B cell (primary cell): ENCODE results near the gene ZBTB43. TPM values are rescaled to one million over a fixed set of nuclear protein-coding genes. Genes with fewer than 3 reads are reported as not detected.
A peak's percentile ranks its signal among the peaks of the same experiment; 100 is the strongest.

Experiments used
- ATAC-seq: fragments of 200-7000 bp; cut with Tn5 transposase; one replicate; pipeline ENCODE4 v1.10.0; 2021; ENCODE audit warnings: low read depth, mild to moderate bottlenecking, moderate number of reproducible peaks, moderate library complexity
- CTCF ChIA-PET: fragments of 350-600 bp; sonication (Branson Sonifier 250); formaldehyde crosslinking; loops from one replicate; lab custom pipeline; 2021; ENCODE audit warnings: antibody characterized with exemption, inconsistent platforms; lab: Charles Lee
- POLR2A ChIA-PET: fragments of 350-600 bp; sonication (Branson Sonifier 250); formaldehyde crosslinking; loops from one replicate; lab custom pipeline; 2021; ENCODE audit warnings: antibody characterized with exemption; lab: Charles Lee
- DNase-seq: peaks from one replicate; pipeline ENCODE4 v3.0.0; 2013
- H2AFZ ChIP-seq: 2 replicates; pipeline ENCODE4 v1.6.1; 2012; ENCODE audit warnings: mild to moderate bottlenecking, low read depth, low read length; ENCODE audit not compliant: insufficient read depth, poor library complexity, severe bottlenecking
- H3K27ac ChIP-seq, 2 donors: 1 replicate in 1 of 2; 2 replicates in 1 of 2; pipeline ENCODE4 v1.5.1; 2012 to 2013; ENCODE audit warnings: low read length in 2 of 2, mild to moderate bottlenecking in 2 of 2, moderate library complexity in 1 of 2
- H3K27me3 ChIP-seq, 4 experiments: fragments of 200-600 bp in 1 of 4; sonication (generic) in 1 of 4; replicated peaks in 1 of 4; 1 replicate in 2 of 4; 2 replicates in 2 of 4; pipeline versions ENCODE4 v1.6.1 to v1.7.0; 2013 to 2016; ENCODE audit warnings: low read length in 3 of 4, mild to moderate bottlenecking in 2 of 4, mixed read lengths in 1 of 4, moderate library complexity in 1 of 4; ENCODE audit not compliant: insufficient read depth in 4 of 4, control insufficient read depth in 3 of 4; ENCODE audit errors: control extremely low read depth in 1 of 4
- H3K36me3 ChIP-seq, 2 experiments: replicated peaks in 1 of 2; 1 replicate in 1 of 2; 2 replicates in 1 of 2; pipeline versions ENCODE4 v1.6.1 to v1.7.1; 2013; ENCODE audit warnings: low read length in 1 of 2; ENCODE audit not compliant: insufficient read depth in 2 of 2, control insufficient read depth in 1 of 2; ENCODE audit errors: control extremely low read depth in 1 of 2, extremely low read depth in 1 of 2
- H3K4me1 ChIP-seq, 2 donors: fragments of 200-600 bp in 1 of 2; sonication (generic) in 1 of 2; 1 replicate in 1 of 2; 2 replicates in 1 of 2; pipeline versions ENCODE4 v1.5.1 to v1.6.1; 2013 to 2017; ENCODE audit warnings: low read length in 2 of 2; ENCODE audit not compliant: control insufficient read depth in 2 of 2, insufficient read depth in 2 of 2
- H3K4me2 ChIP-seq: replicated peaks from 2 replicates; pipeline ENCODE3; 2012; ENCODE audit warnings: mild to moderate bottlenecking, low read depth, low read length; ENCODE audit not compliant: poor library complexity, severe bottlenecking
- H3K4me3 ChIP-seq, 5 experiments: fragments of 200-600 bp in 1 of 5; sonication (generic) in 1 of 5; 1 replicate in 3 of 5; 2 replicates in 2 of 5; pipeline versions ENCODE4 v1.5.1 to v1.7.0; 2011 to 2016; ENCODE audit warnings: low read length in 4 of 5, mild to moderate bottlenecking in 4 of 5, low read depth in 2 of 5, control low read depth in 1 of 5, moderate library complexity in 1 of 5; ENCODE audit not compliant: insufficient read depth in 1 of 5; ENCODE audit errors: control extremely low read depth in 1 of 5, extremely low read depth in 1 of 5
- H3K79me2 ChIP-seq: fragments of 200-600 bp; sonication (generic); one replicate; pipeline ENCODE4 v1.6.0; 2016; ENCODE audit warnings: low read length; ENCODE audit not compliant: control insufficient read depth, insufficient read depth
- H3K9ac ChIP-seq: fragments of 200-600 bp; sonication (generic); 2 replicates; pipeline ENCODE4 v1.6.1; 2017; ENCODE audit warnings: mild to moderate bottlenecking, low read length, moderate library complexity
- H3K9me3 ChIP-seq, 3 donors: one replicate each; pipeline versions ENCODE4 v1.6.1 to v1.7.1; 2013; ENCODE audit warnings: low read length in 2 of 3; ENCODE audit not compliant: control insufficient read depth in 2 of 3, insufficient read depth in 1 of 3; ENCODE audit errors: control extremely low read depth in 1 of 3
- H4K20me1 ChIP-seq: 2 replicates; pipeline ENCODE4 v1.6.0; 2012; ENCODE audit warnings: mild to moderate bottlenecking, low read length; ENCODE audit not compliant: insufficient read depth, control insufficient read depth, poor library complexity, severe bottlenecking
- H3K27ac Mint-ChIP-seq: one replicate; pipeline ENCODE4 v1.8.0; 2021; ENCODE audit warnings: mixed read lengths
- H3K27me3 Mint-ChIP-seq: one replicate; pipeline ENCODE4 v1.8.0; 2021; ENCODE audit warnings: mixed read lengths
- H3K4me1 Mint-ChIP-seq: one replicate; pipeline ENCODE4 v1.8.0; 2021; ENCODE audit warnings: mixed read lengths
- H3K4me3 Mint-ChIP-seq: one replicate; pipeline ENCODE4 v1.8.0; 2021; ENCODE audit warnings: mixed read lengths
- H3K9me3 Mint-ChIP-seq: one replicate; pipeline ENCODE4 v1.8.0; 2022; ENCODE audit warnings: mixed read lengths; ENCODE audit not compliant: insufficient read depth
- CTCF ChIP-seq: fragments of 200-600 bp; IDR thresholded peaks from one replicate; pipeline ENCODE4 v1.8.0; 2022; ENCODE audit warnings: antibody characterized with exemption, mild to moderate bottlenecking
- EZH2 ChIP-seq: IDR thresholded peaks from 2 replicates; pipeline ENCODE4 v1.6.1; 2012; ENCODE audit warnings: borderline replicate concordance, low read depth, mild to moderate bottlenecking, moderate library complexity, low read length; ENCODE audit not compliant: insufficient read depth, poor library complexity, severe bottlenecking
- WGBS: methylation state at CpG from one replicate; pipeline ENCODE4 v1.1.5; 2013; ENCODE audit warnings: missing lambda C conversion rate; ENCODE audit not compliant: insufficient coverage; 5-methylcytosine and 5-hydroxymethylcytosine counted together
- intact Hi-C: fragments of 100-400 bp; cut with micrococcal nuclease; formaldehyde crosslinking; loops from one replicate; pipeline ENCODE4 v1.10.0; 2022
- polyA plus RNA-seq: library from polyadenylated mRNA; depleted of rRNA; stranded (reverse); fragments of >200 nt; gene quantifications from 2 replicates; pipeline ENCODE4 v1.2.3, GENCODE V29; 2012
- total RNA-seq, 2 donors: library from RNA; stranded (reverse); fragments of 120-200 nt in 1 of 2; gene quantifications; 1 replicate in 1 of 2; 2 replicates in 1 of 2; pipeline versions ENCODE4 v1.2.3 to v1.2.4, GENCODE V29; 2013 to 2022

ZBTB43 gene
- total and polyA plus RNA-seq, 2 donors (not counting 1 experiment from before 2014, with no cell fraction given) = 7.0 to 20.2 TPM

GRCh38 chr9:126781186-126782052 is 23.4 kb upstream of the ZBTB43 start:
- intact Hi-C loops = loop anchor here (1.0 to 2.0 kb wide), 2 partner anchors 76 to 171 kb away; no protein-coding TSS in a partner anchor
- WGBS = 36% methylated on average over 24 of the region's 29 CpGs
- peaks cover 0 to 8% (median 4%) of the 10 kb centered on the region in 4 experiments for H3K27me3 ChIP-seq
- Mint-ChIP-seq H3K4me3 (no peak overlapping the region), H3K27me3 (peaks cover 24% of the 10 kb centered on the region), H3K27ac (no peak overlapping the region), H3K9me3 (no peaks in the 10 kb centered on the region), H3K4me1 (no peaks in the 10 kb centered on the region)
- H3K27ac ChIP-seq = no peak overlapping the region
- H3K4me1 ChIP-seq = peaks cover 0 to 3% of the 10 kb centered on the region in 2 donors
- ChIA-PET POLR2A (interaction anchor here (0.6 to 1.3 kb wide), 3 partner anchors 75 to 643 kb away, joined by 3 to 8 read pairs (median 4); partner anchors contain the start of gene ZNF79), CTCF (interaction anchor here (0.6 to 12.5 kb wide), 28 partner anchors 8 to 385 kb away, joined by 3 to 680 read pairs (median 5); partner anchors contain the start of gene ZBTB43)
- no peaks in the 10 kb centered on the region for H4K20me1 ChIP-seq
- TF ChIP-seq EZH2 = no peak
- TF ChIP-seq CTCF = peak; percentile 98
- no peaks in the 10 kb centered on the region for H3K79me2 ChIP-seq
- DNase-seq = peak; percentile 83
- peak overlapping the region; percentile 41 for H3K4me2 ChIP-seq
- no peak overlapping the region for H3K9ac ChIP-seq
- no peaks in the 10 kb centered on the region for H3K36me3 ChIP-seq
- peak overlapping the region; percentile 47 for H2AFZ ChIP-seq
- ATAC-seq = peak; percentile 86
- no peaks in the 10 kb centered on the region for H3K9me3 ChIP-seq
- H3K4me3 ChIP-seq = no peak overlapping the region

- Mint-ChIP-seq H3K4me3 (no peak overlapping the region), H3K4me1 (no peaks in the 10 kb centered on the region), H3K27ac (no peak overlapping the region), H3K9me3 (no peaks in the 10 kb centered on the region), H3K27me3 (peaks cover 30% of the 10 kb centered on the region)
- Histone ChIP-seq H2AFZ (no peak overlapping the region), H3K27ac (no peak overlapping the region), H3K27me3 (peaks cover 0 to 8% (median 4%) of the 10 kb centered on the region in 4 experiments), H4K20me1 (no peaks in the 10 kb centered on the region), H3K79me2 (no peaks in the 10 kb centered on the region), H3K4me2 (peak overlapping the region; percentile 41), H3K9ac (no peak overlapping the region), H3K4me1 (peaks cover 0 to 3% of the 10 kb centered on the region in 2 donors), H3K36me3 (no peaks in the 10 kb centered on the region), H3K4me3 (no peak overlapping the region), H3K9me3 (no peaks in the 10 kb centered on the region)
- POLR2A ChIA-PET = interaction anchor here (1.3 kb wide), 1 partner anchor 76 kb away, joined by 8 read pairs; no protein-coding TSS in a partner anchor
- CTCF ChIA-PET = interaction anchor here (0.6 to 12.5 kb wide), 27 partner anchors 8 to 385 kb away, joined by 3 to 680 read pairs (median 5); partner anchors contain the start of gene ZBTB43
- intact Hi-C loops = loop anchor here (2.0 kb wide), 1 partner anchor 171 kb away; no protein-coding TSS in a partner anchor
- peak; percentile 41 for TF ChIP-seq CTCF
- TF ChIP-seq EZH2 = no peak
- ATAC-seq = peak; percentile 14
- WGBS = 52% methylated on average over 4 of the region's 4 CpGs
- no peak for DNase-seq
Observed at GRCh38 chr9:126782053-126782388, 22.8 kb upstream of the ZBTB43 start.
